Measurements from ENCODE around the gene PCBP4. TPM values are rescaled to one million over a fixed set of nuclear protein-coding genes. Genes with fewer than 3 reads are reported as not detected.

PCBP4 gene
- polyA plus RNA-seq, 3 donors: 11.7 to 46.0 (median 18.9) TPM

GRCh38 chr3:51961602-51962569 lies 5.4 kb downstream of the PCBP4 start:
- WGBS, 3 donors: 55 to 68% (median 67%) methylated on average over 9 of the region's 9 CpGs
- no peak overlapping the region for H3K27ac ChIP-seq (ENCODE audit: low read depth, low read length)

GRCh38 chr3:51961011-51961410 lies 6.2 kb downstream of the PCBP4 start:
- no peak overlapping the region for H3K27ac ChIP-seq (ENCODE audit: low read depth, low read length)
- 89 to 94% (median 93%) methylated on average over 16 to 18 of the region's 18 CpGs for WGBS, 3 donors

- 83 to 88% (median 84%) methylated on average over 10 of the region's 10 CpGs for WGBS, 3 donors
- no peak overlapping the region for H3K27ac ChIP-seq (ENCODE audit: low read depth, low read length)
These were observed 6.9 kb downstream of the PCBP4 start for GRCh38 chr3:51960386-51960785.

- 97 to 99% (median 99%) methylated on average over 7 of the region's 7 CpGs for WGBS, 3 donors
- no peak overlapping the region for H3K27ac ChIP-seq (ENCODE audit: low read depth, low read length)
These were observed 7.6 kb downstream of the PCBP4 start for GRCh38 chr3:51959651-51960050.

GRCh38 chr3:51958603-51959521 lies 8.4 kb downstream of the PCBP4 start:
- 93 to 97% (median 96%) methylated on average over 20 of the region's 20 CpGs for WGBS, 3 donors
- no peak overlapping the region for H3K27ac ChIP-seq (ENCODE audit: low read depth, low read length)

GRCh38 chr3:51957520-51958205 lies 9.6 kb downstream of the PCBP4 start:
- H3K27ac ChIP-seq (ENCODE audit: low read depth, low read length): no peak overlapping the region
- WGBS, 3 donors: 94 to 96% (median 96%) methylated on average over 15 of the region's 15 CpGs

GRCh38 chr3:51955893-51956770 lies 11.1 kb downstream of the PCBP4 start:
- H3K27ac ChIP-seq (ENCODE audit: low read depth, low read length): no peak overlapping the region
- WGBS, 3 donors: 5 to 6% (median 6%) methylated on average over 74 to 97 of the region's 97 CpGs

- 26 to 37% (median 26%) methylated on average over 30 to 33 of the region's 33 CpGs for WGBS, 3 donors
These were observed 11.9 kb downstream of the PCBP4 start, which contains the start of gene GPR62 for GRCh38 chr3:51955175-51955892. Gene GPR62 (plus strand): TSS chr3:51955381. CDS start chr3:51955653, 272 bp downstream.

GRCh38 chr3:51954713-51955112 lies 12.5 kb downstream of the PCBP4 start:
- H3K27ac ChIP-seq (ENCODE audit: low read depth, low read length): no peak overlapping the region
- WGBS, 3 donors: 67 to 89% (median 76%) methylated on average over 1 of the region's 1 CpG

More at GRCh38 chr3:51955175-51955892, 11.9 kb downstream of the PCBP4 start, which contains the start of gene GPR62:
- no peak within 1 kb of the TSS for H3K27ac ChIP-seq (ENCODE audit: low read depth, low read length)

GRCh38 chr3:51954105-51954504 lies 13.1 kb downstream of the PCBP4 start:
- H3K27ac ChIP-seq (ENCODE audit: low read depth, low read length): no peak overlapping the region
- WGBS, 3 donors: 60 to 79% (median 73%) methylated on average over 6 of the region's 6 CpGs

GRCh38 chr3:51953445-51953844 lies 13.8 kb downstream of the PCBP4 start:
- 45 to 67% (median 51%) methylated on average over 3 of the region's 3 CpGs for WGBS, 3 donors

GRCh38 chr3:51950899-51951298 lies 16.4 kb downstream of the PCBP4 start:
- H3K27ac ChIP-seq (ENCODE audit: low read depth, low read length): no peak overlapping the region
- 79 to 94% (median 92%) methylated on average over 2 of the region's 2 CpGs for WGBS, 3 donors

More at GRCh38 chr3:51953445-51953844, 13.8 kb downstream of the PCBP4 start:
- no peak overlapping the region for H3K27ac ChIP-seq (ENCODE audit: low read depth, low read length)

- 81 to 94% (median 90%) methylated on average over 5 of the region's 5 CpGs for WGBS, 3 donors
- no peak overlapping the region for H3K27ac ChIP-seq (ENCODE audit: low read depth, low read length)
These were observed 18.1 kb downstream of the PCBP4 start for GRCh38 chr3:51949121-51949520.

- H3K27ac ChIP-seq (ENCODE audit: low read depth, low read length): no peak overlapping the region
- WGBS, 3 donors: 89 to 91% (median 91%) methylated on average over 10 of the region's 10 CpGs
These were observed 19.2 kb downstream of the PCBP4 start for GRCh38 chr3:51948016-51948580.

GRCh38 chr3:51947215-51947900 lies 19.9 kb downstream of the PCBP4 start:
- WGBS, 3 donors: 68 to 85% (median 82%) methylated on average over 11 to 13 of the region's 13 CpGs
- H3K27ac ChIP-seq (ENCODE audit: low read depth, low read length): no peak overlapping the region

GRCh38 chr3:51946796-51947195 lies 20.5 kb downstream of the PCBP4 start:
- 75 to 83% (median 80%) methylated on average over 4 of the region's 4 CpGs for WGBS, 3 donors
- no peak overlapping the region for H3K27ac ChIP-seq (ENCODE audit: low read depth, low read length)
